ENCODE measurements around the gene CAMKMT.

CAMKMT gene

GRCh38 chr2:44638649-44639048 lies 276.9 kb downstream of the CAMKMT start:
- TF ChIP-seq, protein P1, sequence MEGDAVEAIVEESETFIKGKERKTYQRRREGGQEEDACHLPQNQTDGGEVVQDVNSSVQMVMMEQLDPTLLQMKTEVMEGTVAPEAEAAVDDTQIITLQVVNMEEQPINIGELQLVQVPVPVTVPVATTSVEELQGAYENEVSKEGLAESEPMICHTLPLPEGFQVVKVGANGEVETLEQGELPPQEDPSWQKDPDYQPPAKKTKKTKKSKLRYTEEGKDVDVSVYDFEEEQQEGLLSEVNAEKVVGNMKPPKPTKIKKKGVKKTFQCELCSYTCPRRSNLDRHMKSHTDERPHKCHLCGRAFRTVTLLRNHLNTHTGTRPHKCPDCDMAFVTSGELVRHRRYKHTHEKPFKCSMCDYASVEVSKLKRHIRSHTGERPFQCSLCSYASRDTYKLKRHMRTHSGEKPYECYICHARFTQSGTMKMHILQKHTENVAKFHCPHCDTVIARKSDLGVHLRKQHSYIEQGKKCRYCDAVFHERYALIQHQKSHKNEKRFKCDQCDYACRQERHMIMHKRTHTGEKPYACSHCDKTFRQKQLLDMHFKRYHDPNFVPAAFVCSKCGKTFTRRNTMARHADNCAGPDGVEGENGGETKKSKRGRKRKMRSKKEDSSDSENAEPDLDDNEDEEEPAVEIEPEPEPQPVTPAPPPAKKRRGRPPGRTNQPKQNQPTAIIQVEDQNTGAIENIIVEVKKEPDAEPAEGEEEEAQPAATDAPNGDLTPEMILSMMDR (IDR thresholded peaks at IDR 0.05; ENCODE audit: control insufficient read depth, extremely low read depth, insufficient read depth), result no peak

GRCh38 chr2:44639399-44639798 lies 277.7 kb downstream of the CAMKMT start:
- no peak for DNase-seq (ENCODE audit: low read depth)
- TF ChIP-seq, protein P1 (IDR thresholded peaks at IDR 0.05; ENCODE audit: control insufficient read depth, extremely low read depth, insufficient read depth), result no peak
- H3K4me3 ChIP-seq (ENCODE audit: low read depth, low read length), result no peak overlapping the region

More at GRCh38 chr2:44638649-44639048, 276.9 kb downstream of the CAMKMT start:
- no peak overlapping the region for H3K4me3 ChIP-seq (ENCODE audit: low read depth, low read length)
- no peak for DNase-seq (ENCODE audit: low read depth)

DNA sequence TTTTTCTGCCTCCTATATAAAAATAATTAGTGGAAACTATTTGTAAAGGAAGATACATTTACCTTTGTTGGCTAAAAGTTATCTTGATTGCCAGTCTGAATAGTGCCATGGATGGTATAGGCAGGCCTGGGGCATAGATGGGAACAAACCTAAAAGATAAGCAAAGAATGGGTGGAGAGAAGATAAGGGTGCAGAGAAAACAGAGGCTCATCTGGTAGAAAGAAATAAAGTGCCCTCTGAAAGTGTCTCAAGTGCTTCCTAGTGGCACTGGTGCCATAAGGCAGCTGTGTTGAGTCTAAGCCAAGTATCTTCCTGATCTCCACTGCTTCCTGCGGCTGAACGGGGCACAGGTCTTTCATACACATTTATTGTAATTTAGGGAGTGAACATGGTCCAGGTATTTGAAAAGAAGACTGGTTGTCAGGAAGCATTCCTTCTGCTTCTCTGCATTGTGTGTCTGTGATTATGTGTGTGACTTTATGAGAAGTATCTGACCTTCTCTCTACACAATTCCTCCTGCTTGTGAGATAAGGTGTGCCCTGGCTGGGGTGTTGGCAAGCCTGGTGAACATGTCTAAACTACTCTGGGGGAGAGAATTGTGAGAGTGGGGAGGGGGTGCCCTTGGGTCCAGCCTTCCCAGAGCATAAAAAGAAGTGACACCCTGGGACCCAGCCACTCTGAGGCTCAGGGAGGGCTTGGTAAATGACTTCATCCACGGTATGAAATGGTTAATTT lies 280.5 kb downstream of the CAMKMT start:
- TF ChIP-seq, protein P1 (IDR thresholded peaks at IDR 0.05; ENCODE audit: control insufficient read depth, extremely low read depth, insufficient read depth), result no peak
- no peak overlapping the region for H3K4me3 ChIP-seq (ENCODE audit: low read depth, low read length)
- no peak for DNase-seq (ENCODE audit: low read depth)

DNA sequence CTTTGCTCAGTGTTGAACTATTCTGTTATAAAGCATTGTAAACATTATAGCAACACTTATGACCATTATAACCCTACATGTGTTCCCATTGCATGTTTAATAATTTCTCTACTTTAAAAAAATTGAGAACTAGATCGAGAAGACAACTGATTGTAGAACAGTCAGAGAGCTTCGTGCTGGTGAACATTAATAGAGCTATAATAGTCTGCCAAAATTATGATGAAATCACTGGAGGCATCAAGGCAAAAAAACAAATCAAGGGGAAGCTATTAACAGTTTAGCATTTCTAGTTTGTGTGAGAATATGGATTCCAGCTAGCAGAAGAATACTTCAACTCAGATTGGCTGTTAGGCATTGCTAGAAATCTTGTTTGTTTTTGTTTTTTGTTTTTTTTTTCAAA lies 284.2 kb downstream of the CAMKMT start:
- DNase-seq (ENCODE audit: low read depth), result no peak
- H3K4me3 ChIP-seq (ENCODE audit: low read depth, low read length), result no peak overlapping the region

GRCh38 chr2:44649381-44649780 lies 287.6 kb downstream of the CAMKMT start:
- TF ChIP-seq, protein P1 (IDR thresholded peaks at IDR 0.05; ENCODE audit: control insufficient read depth, extremely low read depth, insufficient read depth), result no peak
- no peak for DNase-seq (ENCODE audit: low read depth)

More for the DNA sequence above, 284.2 kb downstream of the CAMKMT start:
- TF ChIP-seq, protein P1 (IDR thresholded peaks at IDR 0.05; ENCODE audit: control insufficient read depth, extremely low read depth, insufficient read depth), result no peak

GRCh38 chr2:44650796-44651195 lies 289.0 kb downstream of the CAMKMT start:
- TF ChIP-seq, protein P1 (IDR thresholded peaks at IDR 0.05; ENCODE audit: control insufficient read depth, extremely low read depth, insufficient read depth), result no peak
- H3K4me3 ChIP-seq (ENCODE audit: low read depth, low read length), result no peak overlapping the region
- DNase-seq (ENCODE audit: low read depth), result no peak

More at GRCh38 chr2:44649381-44649780, 287.6 kb downstream of the CAMKMT start:
- H3K4me3 ChIP-seq (ENCODE audit: low read depth, low read length), result no peak overlapping the region

DNA sequence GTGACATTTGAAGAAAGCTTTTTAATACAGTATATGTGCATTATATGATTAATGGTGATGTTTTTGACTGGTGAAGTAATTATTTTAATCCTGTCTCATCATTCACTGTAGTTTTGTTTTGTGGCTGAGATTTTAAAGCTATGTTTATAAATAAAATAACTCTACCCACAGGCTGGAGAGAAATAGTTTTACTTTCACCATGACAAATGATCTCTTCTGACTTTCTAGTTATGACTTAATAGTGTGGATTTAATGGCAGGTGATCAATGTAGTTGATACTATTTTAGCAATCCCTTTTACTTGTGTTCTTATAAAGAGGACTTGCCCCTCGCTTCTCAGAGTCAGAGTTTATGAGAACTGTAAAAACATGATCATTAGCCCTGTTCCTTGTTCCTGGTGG lies 290.2 kb downstream of the CAMKMT start:
- DNase-seq (ENCODE audit: low read depth), result no peak
- H3K4me3 ChIP-seq (ENCODE audit: low read depth, low read length), result no peak overlapping the region
- TF ChIP-seq, protein P1 (IDR thresholded peaks at IDR 0.05; ENCODE audit: control insufficient read depth, extremely low read depth, insufficient read depth), result no peak

Data from LNCaP clone FGC (cell line).